Thyroid gland (tissue), 4 donors: ENCODE data around the gene MAGI1.

Experiments
- POLR2A ChIP-seq, 2 donors: fragments of 450-650 bp; IDR thresholded peaks; one replicate each; pipeline ENCODE4 v1.6.1; 2017; ENCODE audit warnings: antibody characterized with exemption in 2 of 2, mild to moderate bottlenecking in 2 of 2, moderate library complexity in 1 of 2
- TF ChIP-seq, protein P1 (sequence below), 6 experiments: fragments of 200-600 bp in 3 of 6; fragments of 450-650 bp in 3 of 6; sonication (generic) in 3 of 6; IDR thresholded peaks; one replicate each; pipeline ENCODE4 v1.5.1; 2016 to 2019; ENCODE audit warnings: antibody characterized with exemption in 6 of 6, mild to moderate bottlenecking in 2 of 6, inconsistent platforms in 1 of 6, moderate library complexity in 1 of 6

DNA sequence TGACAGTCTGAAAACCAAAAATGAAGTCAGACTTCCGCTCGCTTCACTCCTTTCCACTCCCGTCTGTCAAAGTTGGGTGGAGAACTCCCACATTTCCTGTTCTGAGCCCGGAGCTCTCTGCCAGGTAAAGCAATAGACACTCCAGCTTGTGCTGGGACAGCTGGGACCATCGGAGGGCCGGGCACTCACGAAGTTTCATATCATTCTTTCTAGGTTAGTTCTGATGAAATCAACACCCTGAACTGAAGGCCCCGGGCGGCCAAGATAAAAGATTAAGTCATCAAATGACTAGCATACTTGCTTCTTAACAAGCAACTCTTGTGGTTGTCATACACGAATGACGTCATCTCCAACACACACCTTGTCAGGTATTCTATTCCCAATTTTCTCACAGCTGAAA, 42.1 kb downstream of the MAGI1 start:
- no peak for TF ChIP-seq POLR2A (IDR thresholded peaks at IDR 0.05)
- TF ChIP-seq, protein P1, sequence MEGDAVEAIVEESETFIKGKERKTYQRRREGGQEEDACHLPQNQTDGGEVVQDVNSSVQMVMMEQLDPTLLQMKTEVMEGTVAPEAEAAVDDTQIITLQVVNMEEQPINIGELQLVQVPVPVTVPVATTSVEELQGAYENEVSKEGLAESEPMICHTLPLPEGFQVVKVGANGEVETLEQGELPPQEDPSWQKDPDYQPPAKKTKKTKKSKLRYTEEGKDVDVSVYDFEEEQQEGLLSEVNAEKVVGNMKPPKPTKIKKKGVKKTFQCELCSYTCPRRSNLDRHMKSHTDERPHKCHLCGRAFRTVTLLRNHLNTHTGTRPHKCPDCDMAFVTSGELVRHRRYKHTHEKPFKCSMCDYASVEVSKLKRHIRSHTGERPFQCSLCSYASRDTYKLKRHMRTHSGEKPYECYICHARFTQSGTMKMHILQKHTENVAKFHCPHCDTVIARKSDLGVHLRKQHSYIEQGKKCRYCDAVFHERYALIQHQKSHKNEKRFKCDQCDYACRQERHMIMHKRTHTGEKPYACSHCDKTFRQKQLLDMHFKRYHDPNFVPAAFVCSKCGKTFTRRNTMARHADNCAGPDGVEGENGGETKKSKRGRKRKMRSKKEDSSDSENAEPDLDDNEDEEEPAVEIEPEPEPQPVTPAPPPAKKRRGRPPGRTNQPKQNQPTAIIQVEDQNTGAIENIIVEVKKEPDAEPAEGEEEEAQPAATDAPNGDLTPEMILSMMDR (IDR thresholded peaks at IDR 0.05): no peak
